SK-MEL-5 (cell line): ENCODE results near the gene KIF11. TPM values are rescaled to one million over a fixed set of nuclear protein-coding genes. Genes with fewer than 3 reads are reported as not detected.
"Not testable (repeated sequence)": the region's sequence is repeated elsewhere in the genome, so short reads cannot be mapped to it uniquely, and the experiment has no call there.

Experiments used
- DNase-seq: peaks from one replicate; pipeline ENCODE4 v3.0.0-alpha.2; 2016; ENCODE audit warnings: low read depth, low spot score
- in situ Hi-C: cut with HindIII; loops from 2 replicates; pipeline ENCODE4 v1.10.0; 2016; ENCODE audit warnings: low sequenced_read_pairs, high pct_unique_total_duplicates, low pct_unique_long_range_greater_than_20kb
- total RNA-seq: library from RNA; depleted of rRNA; stranded (reverse); fragments of >200 nt; shearing (Covaris generic); gene quantifications from 2 replicates; pipeline ENCODE4 v1.2.3, GENCODE V29; 2014

Gene KIF11
- total RNA-seq, 1 experiment from 2014 or later = 16.3 TPM

DNA sequence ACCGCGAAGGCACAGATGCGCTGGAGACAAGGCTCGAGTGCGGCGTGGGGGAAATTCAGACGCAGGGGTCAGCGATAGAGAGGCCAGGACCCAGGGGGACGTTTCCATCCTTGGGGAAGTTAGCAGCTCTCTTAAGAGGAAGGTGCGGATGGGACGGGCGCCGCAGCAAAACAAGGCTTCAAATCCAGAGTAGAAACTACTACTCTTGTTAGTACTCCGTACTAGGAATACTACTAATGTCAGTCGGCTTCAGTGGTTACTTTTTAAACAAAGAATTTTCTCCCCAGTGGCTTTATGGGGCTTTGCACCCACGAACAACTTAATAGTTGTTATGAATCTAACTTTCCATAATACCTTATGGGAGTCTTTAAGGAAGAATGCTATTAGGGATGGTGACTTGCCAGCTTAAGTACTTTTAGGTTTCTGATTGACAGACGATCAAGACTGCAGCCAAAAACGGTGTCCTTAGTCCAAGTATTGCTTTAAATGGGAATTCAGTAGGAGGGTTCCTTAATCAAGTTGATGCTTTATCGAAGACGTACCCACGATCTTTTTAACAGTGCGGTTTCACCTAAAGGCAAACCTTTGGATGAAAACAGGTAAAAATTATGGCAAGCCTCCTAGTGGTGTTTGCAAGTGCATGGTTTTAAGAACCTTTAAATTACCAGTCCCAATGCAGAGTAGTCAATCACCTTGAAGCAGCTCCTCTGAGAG, 18.2 kb upstream of the KIF11 start:
- in situ Hi-C loops = no loop called here
- peak; percentile 70 for DNase-seq

GRCh38 chr10:92575961-92576360, 17.0 kb upstream of the KIF11 start:
- no peak for DNase-seq
- in situ Hi-C loops = no loop called here

- DNase-seq, in situ Hi-C loops: not testable (repeated sequence)
Observed at GRCh38 chr10:92582347-92582746, 10.6 kb upstream of the KIF11 start.

GRCh38 chr10:92590623-92591549, 2.0 kb upstream of the KIF11 start:
- peak; percentile 67 for DNase-seq
- in situ Hi-C loops = no loop called here

GRCh38 chr10:92591550-92592022, 1.3 kb upstream of the KIF11 start:
- DNase-seq = peak; percentile 83
- in situ Hi-C loops = no loop called here

GRCh38 chr10:92593619-92594588, 974 bp downstream of the KIF11 start:
- in situ Hi-C loops = no loop called here
- no peak for DNase-seq

GRCh38 chr10:92595505-92595904, 2.6 kb downstream of the KIF11 start:
- in situ Hi-C loops = no loop called here
- no peak for DNase-seq

DNA sequence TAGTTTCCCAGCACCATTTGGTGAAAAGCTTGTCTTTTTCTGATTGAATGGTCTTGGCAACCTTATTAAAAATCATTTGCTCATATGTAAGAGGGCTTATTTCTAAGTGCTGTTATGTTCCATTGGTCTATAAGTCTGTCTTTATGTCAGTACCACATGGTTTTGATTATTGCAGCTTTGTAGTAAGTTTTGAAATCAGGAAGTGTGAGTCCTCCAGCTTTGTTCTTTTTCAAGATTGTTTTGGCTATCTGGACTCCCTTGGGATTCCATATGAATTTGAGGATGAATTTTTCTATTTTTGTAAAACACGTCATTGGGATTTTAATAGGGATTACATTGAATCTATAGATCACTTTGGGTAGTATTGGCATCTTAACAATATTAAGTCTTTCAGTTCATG, 5.4 kb downstream of the KIF11 start:
- no peak for DNase-seq
- in situ Hi-C loops = no loop called here

DNA sequence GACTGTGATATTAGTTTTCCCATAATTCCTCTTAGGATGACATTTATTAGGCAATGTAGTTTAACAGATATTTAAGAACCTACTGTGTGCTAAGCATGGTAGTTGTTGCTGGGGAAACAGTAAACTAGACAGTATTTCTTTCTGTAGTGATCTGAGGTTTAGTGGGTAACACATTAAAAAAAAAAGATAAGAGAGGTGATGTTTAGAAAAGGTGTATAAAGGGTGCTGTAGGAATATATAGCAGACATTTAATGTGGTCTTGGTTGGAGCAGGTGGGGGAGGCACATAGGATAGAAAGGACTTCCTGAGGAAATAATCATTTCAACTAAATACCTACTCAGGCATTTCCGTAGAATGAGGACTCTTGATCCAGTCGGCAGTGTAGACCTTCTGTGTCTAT, 11.9 kb downstream of the KIF11 start:
- DNase-seq = no peak
- in situ Hi-C loops = no loop called here

DNA sequence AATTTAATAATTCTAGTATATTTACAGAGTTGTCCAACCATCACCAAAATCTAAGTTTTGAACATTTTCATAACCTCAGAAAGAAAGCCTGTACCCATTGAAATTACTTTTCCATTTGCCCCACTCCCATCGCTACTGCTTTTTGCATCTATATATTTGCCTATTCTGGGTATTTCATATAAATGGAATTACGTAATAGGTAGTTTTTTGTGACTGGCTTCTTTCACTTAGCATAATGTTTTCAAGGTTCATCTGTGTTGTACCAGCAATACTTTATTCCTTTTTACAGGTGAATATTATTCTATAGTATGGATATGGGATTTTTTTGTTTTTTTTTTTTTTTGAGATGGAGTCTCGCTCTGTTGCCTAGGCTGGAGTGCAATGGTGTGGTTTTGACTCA, 22.6 kb downstream of the KIF11 start:
- DNase-seq = no peak
- in situ Hi-C loops = no loop called here

DNA sequence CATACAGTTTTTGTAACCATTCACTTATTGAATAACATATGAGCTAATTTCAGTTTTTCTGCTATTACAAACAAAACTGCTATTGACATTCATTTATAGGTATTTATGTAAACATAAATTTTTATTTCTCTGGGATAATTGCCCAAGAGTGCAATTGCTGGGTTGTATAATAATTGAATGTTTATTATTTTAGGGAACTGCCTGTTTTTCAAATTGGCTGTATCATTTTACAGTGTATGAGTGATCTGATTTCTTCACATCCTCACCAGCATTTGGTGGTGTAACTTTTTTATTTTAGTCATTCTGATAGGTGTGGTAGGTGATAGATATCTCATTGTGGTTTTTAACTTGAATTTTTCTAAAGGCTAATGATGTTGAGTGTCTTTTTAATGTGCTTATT, 26.4 kb downstream of the KIF11 start:
- DNase-seq = no peak
- in situ Hi-C loops = no loop called here

GRCh38 chr10:92627845-92628480, 35.0 kb downstream of the KIF11 start:
- peak; percentile 76 for DNase-seq
- in situ Hi-C loops = no loop called here

DNA sequence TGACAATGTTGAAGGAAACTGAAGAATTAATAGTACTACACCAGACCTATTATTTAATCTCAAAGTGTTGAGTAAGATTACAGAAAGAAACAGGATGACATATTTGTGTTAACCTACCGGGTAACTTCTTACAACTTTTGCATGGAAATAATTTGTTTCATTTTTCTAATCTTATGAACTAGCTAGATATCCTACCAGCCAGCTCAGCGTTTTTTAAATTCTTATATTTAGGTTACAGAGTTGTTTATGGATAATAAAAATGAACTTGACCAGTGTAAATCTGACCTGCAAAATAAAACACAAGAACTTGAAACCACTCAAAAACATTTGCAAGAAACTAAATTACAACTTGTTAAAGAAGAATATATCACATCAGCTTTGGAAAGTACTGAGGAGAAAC, 37.0 kb downstream of the KIF11 start:
- in situ Hi-C loops = no loop called here
- DNase-seq = no peak

GRCh38 chr10:92638037-92638436, 45.1 kb downstream of the KIF11 start:
- no peak for DNase-seq
- in situ Hi-C loops = no loop called here

GRCh38 chr10:92640107-92640506, 47.2 kb downstream of the KIF11 start:
- in situ Hi-C loops = no loop called here
- no peak for DNase-seq

- no peak for DNase-seq
- in situ Hi-C loops = no loop called here
Observed at GRCh38 chr10:92641492-92641891, 48.6 kb downstream of the KIF11 start.

GRCh38 chr10:92644921-92645320, 52.0 kb downstream of the KIF11 start:
- peak; percentile 6 for DNase-seq
- in situ Hi-C loops = no loop called here
